A549 (cell line): ENCODE results near the gene TRPC6.

Experiments used
- EP300 ChIP-seq, 2 experiments: fragments of >200 bp; sonication (Bioruptor Twin); formaldehyde crosslinking; IDR thresholded peaks; 2 replicates in 1 of 2; 3 replicates in 1 of 2; pipeline ENCODE4 v1.6.1; 2016 to 2017
- ESRRA ChIP-seq: fragments of 150-350 bp; IDR thresholded peaks from 2 replicates; pipeline ENCODE4 v1.6.1; 2014; ENCODE audit warnings: mild to moderate bottlenecking, low read length, borderline replicate concordance
- JUN ChIP-seq, 2 experiments: fragments of >200 bp; sonication (Bioruptor Twin); formaldehyde crosslinking; IDR thresholded peaks; 2 replicates in 1 of 2; 3 replicates in 1 of 2; pipeline ENCODE4 v1.6.1; 2016 to 2017
- MAZ ChIP-seq: fragments of 150-350 bp; IDR thresholded peaks from 2 replicates; pipeline ENCODE4 v1.6.1; 2014; ENCODE audit warnings: antibody characterized with exemption, low read depth, low read length, borderline replicate concordance
- MYC ChIP-seq: IDR thresholded peaks from 2 replicates; pipeline ENCODE4 v1.6.1; 2012; ENCODE audit warnings: mild to moderate bottlenecking, inconsistent platforms, low read length, improper control_type of control experiment, borderline replicate concordance
- POLR2A ChIP-seq: IDR thresholded peaks from 2 replicates; pipeline ENCODE4 v1.6.1; 2012; ENCODE audit warnings: mild to moderate bottlenecking, low read length
- RAD21 ChIP-seq, 2 experiments: fragments of >200 bp in 1 of 2; sonication (Bioruptor Twin) in 1 of 2; formaldehyde crosslinking in 1 of 2; IDR thresholded peaks in 1 of 2; conservative IDR thresholded peaks in 1 of 2; 2 replicates in 1 of 2; 3 replicates in 1 of 2; pipeline ENCODE4 v1.6.1; 2012 to 2018; ENCODE audit warnings: inconsistent platforms in 1 of 2
- RFX5 ChIP-seq: fragments of 450-650 bp; IDR thresholded peaks from 2 replicates; pipeline ENCODE4 v1.7.1; 2014; ENCODE audit warnings: antibody characterized with exemption, mild to moderate bottlenecking, moderate library complexity
- SMC3 ChIP-seq: fragments of >200 bp; sonication (Bioruptor Twin); formaldehyde crosslinking; IDR thresholded peaks from 3 replicates; pipeline ENCODE4 v1.6.1; 2018; ENCODE audit warnings: inconsistent platforms
- TF ChIP-seq, protein P1 (sequence below): fragments of >200 bp; sonication (Bioruptor Twin); formaldehyde crosslinking; IDR thresholded peaks from 3 replicates; pipeline ENCODE4 v1.5.1; 2016
- TF ChIP-seq, protein P2 (sequence below): fragments of 200-600 bp; sonication (generic); IDR thresholded peaks from 2 replicates; pipeline ENCODE4 v1.6.1; 2016; ENCODE audit warnings: antibody characterized with exemption, mild to moderate bottlenecking, moderate library complexity
- TF ChIP-seq, protein P3 (sequence below): IDR thresholded peaks from 2 replicates; pipeline ENCODE4 v1.6.1; 2012
- TF ChIP-seq, protein P4 (sequence below): fragments of 150-350 bp; IDR thresholded peaks from 2 replicates; pipeline ENCODE4 v1.6.1; 2014; ENCODE audit warnings: low read depth, mild to moderate bottlenecking, low read length

DNA sequence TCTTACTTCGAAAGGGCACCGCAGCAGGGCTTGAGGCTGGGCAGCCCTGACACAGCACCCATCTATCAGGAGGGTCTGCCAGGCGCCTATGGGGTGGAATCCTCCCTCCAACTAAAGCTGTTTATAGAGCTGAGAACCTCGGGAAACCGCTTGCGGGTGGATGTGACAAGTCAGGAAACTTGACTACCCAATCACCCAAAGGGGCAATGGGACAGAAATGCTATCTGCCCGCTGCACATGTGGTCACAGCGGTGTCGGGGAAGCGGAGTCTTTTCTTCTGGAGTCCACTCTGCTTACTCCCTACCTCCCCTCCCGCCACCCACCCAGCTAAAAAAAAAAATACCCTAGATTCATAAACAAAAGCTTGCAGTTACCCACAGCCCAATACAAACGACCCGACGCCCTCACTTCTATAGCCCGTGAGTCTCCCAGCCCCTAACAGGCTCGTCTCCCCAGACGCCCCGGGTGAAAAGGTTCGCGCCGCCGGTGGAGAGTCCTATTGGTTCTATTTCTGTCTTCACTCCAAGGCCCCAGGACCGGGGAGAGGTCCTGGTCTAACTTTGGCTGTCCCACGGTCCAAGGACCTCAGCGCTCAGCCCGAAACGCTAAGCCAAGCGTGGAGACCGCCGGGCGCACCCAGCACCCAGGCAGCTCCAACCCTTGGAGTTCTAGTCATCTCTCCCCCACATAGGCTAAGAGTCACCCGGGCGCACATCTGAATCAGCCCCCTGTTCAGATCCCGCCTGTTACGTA is 1.4 kb downstream of the TRPC6 start:
- TF ChIP-seq SMC3 (no peak), MYC (no peak), EP300 (IDR thresholded peaks at IDR 0.05) (no peak), ESRRA (no peak), POLR2A (no peak), JUN (IDR thresholded peaks at IDR 0.05) (no peak), MAZ (no peak), RFX5 (no peak), RAD21 (conservative IDR thresholded peaks at IDR 0.05 in 1 of 2, IDR thresholded peaks at IDR 0.05 in 1 of 2) (no peak)
- TF ChIP-seq, protein P1, sequence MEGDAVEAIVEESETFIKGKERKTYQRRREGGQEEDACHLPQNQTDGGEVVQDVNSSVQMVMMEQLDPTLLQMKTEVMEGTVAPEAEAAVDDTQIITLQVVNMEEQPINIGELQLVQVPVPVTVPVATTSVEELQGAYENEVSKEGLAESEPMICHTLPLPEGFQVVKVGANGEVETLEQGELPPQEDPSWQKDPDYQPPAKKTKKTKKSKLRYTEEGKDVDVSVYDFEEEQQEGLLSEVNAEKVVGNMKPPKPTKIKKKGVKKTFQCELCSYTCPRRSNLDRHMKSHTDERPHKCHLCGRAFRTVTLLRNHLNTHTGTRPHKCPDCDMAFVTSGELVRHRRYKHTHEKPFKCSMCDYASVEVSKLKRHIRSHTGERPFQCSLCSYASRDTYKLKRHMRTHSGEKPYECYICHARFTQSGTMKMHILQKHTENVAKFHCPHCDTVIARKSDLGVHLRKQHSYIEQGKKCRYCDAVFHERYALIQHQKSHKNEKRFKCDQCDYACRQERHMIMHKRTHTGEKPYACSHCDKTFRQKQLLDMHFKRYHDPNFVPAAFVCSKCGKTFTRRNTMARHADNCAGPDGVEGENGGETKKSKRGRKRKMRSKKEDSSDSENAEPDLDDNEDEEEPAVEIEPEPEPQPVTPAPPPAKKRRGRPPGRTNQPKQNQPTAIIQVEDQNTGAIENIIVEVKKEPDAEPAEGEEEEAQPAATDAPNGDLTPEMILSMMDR = no peak
- TF ChIP-seq, protein P2, sequence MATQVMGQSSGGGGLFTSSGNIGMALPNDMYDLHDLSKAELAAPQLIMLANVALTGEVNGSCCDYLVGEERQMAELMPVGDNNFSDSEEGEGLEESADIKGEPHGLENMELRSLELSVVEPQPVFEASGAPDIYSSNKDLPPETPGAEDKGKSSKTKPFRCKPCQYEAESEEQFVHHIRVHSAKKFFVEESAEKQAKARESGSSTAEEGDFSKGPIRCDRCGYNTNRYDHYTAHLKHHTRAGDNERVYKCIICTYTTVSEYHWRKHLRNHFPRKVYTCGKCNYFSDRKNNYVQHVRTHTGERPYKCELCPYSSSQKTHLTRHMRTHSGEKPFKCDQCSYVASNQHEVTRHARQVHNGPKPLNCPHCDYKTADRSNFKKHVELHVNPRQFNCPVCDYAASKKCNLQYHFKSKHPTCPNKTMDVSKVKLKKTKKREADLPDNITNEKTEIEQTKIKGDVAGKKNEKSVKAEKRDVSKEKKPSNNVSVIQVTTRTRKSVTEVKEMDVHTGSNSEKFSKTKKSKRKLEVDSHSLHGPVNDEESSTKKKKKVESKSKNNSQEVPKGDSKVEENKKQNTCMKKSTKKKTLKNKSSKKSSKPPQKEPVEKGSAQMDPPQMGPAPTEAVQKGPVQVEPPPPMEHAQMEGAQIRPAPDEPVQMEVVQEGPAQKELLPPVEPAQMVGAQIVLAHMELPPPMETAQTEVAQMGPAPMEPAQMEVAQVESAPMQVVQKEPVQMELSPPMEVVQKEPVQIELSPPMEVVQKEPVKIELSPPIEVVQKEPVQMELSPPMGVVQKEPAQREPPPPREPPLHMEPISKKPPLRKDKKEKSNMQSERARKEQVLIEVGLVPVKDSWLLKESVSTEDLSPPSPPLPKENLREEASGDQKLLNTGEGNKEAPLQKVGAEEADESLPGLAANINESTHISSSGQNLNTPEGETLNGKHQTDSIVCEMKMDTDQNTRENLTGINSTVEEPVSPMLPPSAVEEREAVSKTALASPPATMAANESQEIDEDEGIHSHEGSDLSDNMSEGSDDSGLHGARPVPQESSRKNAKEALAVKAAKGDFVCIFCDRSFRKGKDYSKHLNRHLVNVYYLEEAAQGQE = no peak
- TF ChIP-seq, protein P3, sequence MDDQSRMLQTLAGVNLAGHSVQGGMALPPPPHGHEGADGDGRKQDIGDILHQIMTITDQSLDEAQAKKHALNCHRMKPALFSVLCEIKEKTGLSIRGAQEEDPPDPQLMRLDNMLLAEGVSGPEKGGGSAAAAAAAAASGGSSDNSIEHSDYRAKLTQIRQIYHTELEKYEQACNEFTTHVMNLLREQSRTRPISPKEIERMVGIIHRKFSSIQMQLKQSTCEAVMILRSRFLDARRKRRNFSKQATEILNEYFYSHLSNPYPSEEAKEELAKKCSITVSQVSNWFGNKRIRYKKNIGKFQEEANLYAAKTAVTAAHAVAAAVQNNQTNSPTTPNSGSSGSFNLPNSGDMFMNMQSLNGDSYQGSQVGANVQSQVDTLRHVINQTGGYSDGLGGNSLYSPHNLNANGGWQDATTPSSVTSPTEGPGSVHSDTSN = no peak
- TF ChIP-seq, protein P4, sequence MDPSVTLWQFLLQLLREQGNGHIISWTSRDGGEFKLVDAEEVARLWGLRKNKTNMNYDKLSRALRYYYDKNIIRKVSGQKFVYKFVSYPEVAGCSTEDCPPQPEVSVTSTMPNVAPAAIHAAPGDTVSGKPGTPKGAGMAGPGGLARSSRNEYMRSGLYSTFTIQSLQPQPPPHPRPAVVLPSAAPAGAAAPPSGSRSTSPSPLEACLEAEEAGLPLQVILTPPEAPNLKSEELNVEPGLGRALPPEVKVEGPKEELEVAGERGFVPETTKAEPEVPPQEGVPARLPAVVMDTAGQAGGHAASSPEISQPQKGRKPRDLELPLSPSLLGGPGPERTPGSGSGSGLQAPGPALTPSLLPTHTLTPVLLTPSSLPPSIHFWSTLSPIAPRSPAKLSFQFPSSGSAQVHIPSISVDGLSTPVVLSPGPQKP = no peak
